H1 (cell line): ENCODE results near the gene SLC13A2. TPM values are rescaled to one million over a fixed set of nuclear protein-coding genes. Genes with fewer than 3 reads are reported as not detected.

Experiments
- CTCF ChIA-PET: fragments of 300-600 bp; sonication (Branson Sonifier 250); formaldehyde crosslinking; loops from one replicate; lab custom pipeline; 2021; ENCODE audit not compliant: partially characterized antibody; lab: Charles Lee
- POLR2A ChIA-PET: fragments of 300-600 bp; sonication (Branson Sonifier 250); formaldehyde crosslinking; loops from one replicate; lab custom pipeline; 2021; ENCODE audit warnings: inconsistent platforms; ENCODE audit not compliant: partially characterized antibody; lab: Charles Lee
- DNase-seq, 2 experiments: peaks; one replicate each; pipeline versions ENCODE4 v3.0.0 to v3.0.0-alpha.2; 2010 to 2022; ENCODE audit warnings: low spot score in 2 of 2, low read depth in 1 of 2, mixed read lengths in 1 of 2
- FAIRE-seq: peaks from 2 replicates; lab custom pipeline; 2011; peaks lifted over from hg19 to GRCh38; lab: Jason Lieb, UNC
- H2AFZ ChIP-seq: 2 replicates; pipeline ENCODE4 v1.8.1; 2012; ENCODE audit warnings: low read length, inconsistent platforms
- H2AK5ac ChIP-seq: 2 replicates; pipeline ENCODE4 v1.6.1; 2013; ENCODE audit warnings: low read depth, low read length
- H2BK120ac ChIP-seq: replicated peaks from 2 replicates; pipeline ENCODE3; 2013; ENCODE audit warnings: low read depth, low read length, inconsistent platforms
- H2BK12ac ChIP-seq: 2 replicates; pipeline ENCODE4 v1.6.1; 2013; ENCODE audit warnings: low read depth, low read length
- H2BK15ac ChIP-seq: 2 replicates; pipeline ENCODE4 v1.6.1; 2013; ENCODE audit warnings: low read length
- H2BK20ac ChIP-seq: 2 replicates; pipeline ENCODE4 v1.6.1; 2013; ENCODE audit warnings: low read length
- H2BK5ac ChIP-seq: 2 replicates; pipeline ENCODE4 v1.6.1; 2013; ENCODE audit warnings: low read depth, low read length
- H3K14ac ChIP-seq: 2 replicates; pipeline ENCODE4 v1.6.1; 2013; ENCODE audit warnings: inconsistent platforms; ENCODE audit not compliant: insufficient read length
- H3K18ac ChIP-seq: 2 replicates; pipeline ENCODE4 v1.6.1; 2013; ENCODE audit warnings: low read length; ENCODE audit errors: extremely low read depth
- H3K23ac ChIP-seq: 2 replicates; pipeline ENCODE4 v1.6.1; 2013; ENCODE audit warnings: inconsistent platforms; ENCODE audit not compliant: insufficient read length
- H3K23me2 ChIP-seq: 2 replicates; pipeline ENCODE4 v1.6.1; 2013; ENCODE audit warnings: low read depth, low read length
- H3K27ac ChIP-seq: 2 replicates; pipeline ENCODE4 v1.6.1; 2011; ENCODE audit warnings: low read depth, low read length, inconsistent platforms
- H3K27me3 ChIP-seq, 4 experiments: replicated peaks in 1 of 4; 1 replicate in 1 of 4; 2 replicates in 3 of 4; pipeline versions ENCODE4 v1.6.1 to v1.8.1; 2011 to 2013; ENCODE audit warnings: low read length in 3 of 4, mild to moderate bottlenecking in 3 of 4, inconsistent platforms in 2 of 4, mixed read lengths in 2 of 4, moderate library complexity in 1 of 4; ENCODE audit not compliant: control insufficient read depth in 3 of 4, insufficient read depth in 3 of 4; ENCODE audit errors: extremely low read depth in 1 of 4
- H3K36me3 ChIP-seq, 4 experiments: 2 replicates each; pipeline versions ENCODE4 v1.6.1 to v1.8.1; 2011 to 2013; ENCODE audit warnings: mild to moderate bottlenecking in 4 of 4, low read length in 3 of 4, moderate library complexity in 2 of 4, control low read depth in 1 of 4, inconsistent platforms in 1 of 4; ENCODE audit not compliant: insufficient read depth in 4 of 4, control insufficient read depth in 2 of 4
- H3K4ac ChIP-seq: replicated peaks from 2 replicates; pipeline ENCODE3; 2013; ENCODE audit warnings: low read length, low read depth, mixed read lengths, inconsistent platforms; ENCODE audit not compliant: insufficient read length
- H3K4me1 ChIP-seq, 4 experiments: replicated peaks in 1 of 4; 1 replicate in 1 of 4; 2 replicates in 3 of 4; pipeline versions ENCODE4 v1.6.1 to v1.8.1; 2011 to 2013; ENCODE audit warnings: low read length in 3 of 4, inconsistent platforms in 2 of 4, mixed read lengths in 1 of 4; ENCODE audit not compliant: insufficient read depth in 4 of 4, control insufficient read depth in 3 of 4
- H3K4me2 ChIP-seq, 2 experiments: 2 replicates each; pipeline versions ENCODE4 v1.6.1 to v1.8.1; 2011 to 2013; ENCODE audit warnings: low read depth in 2 of 2, low read length in 2 of 2, control low read depth in 1 of 2, inconsistent platforms in 1 of 2, mild to moderate bottlenecking in 1 of 2; ENCODE audit not compliant: insufficient read depth in 1 of 2
- H3K4me3 ChIP-seq, 4 experiments: fragments of 200-600, 300-600 bp in 1 of 4; sonication (generic), shearing (Covaris generic), sonication (Bioruptor Twin) in 1 of 4; 2 replicates each; pipeline versions ENCODE4 v1.5.1 to v1.8.1; 2011 to 2016; ENCODE audit warnings: low read length in 4 of 4, low read depth in 3 of 4, control low read depth in 2 of 4, inconsistent platforms in 2 of 4, mild to moderate bottlenecking in 2 of 4, mixed read lengths in 1 of 4, moderate library complexity in 1 of 4; ENCODE audit not compliant: insufficient read depth in 2 of 4; ENCODE audit errors: extremely low read depth in 1 of 4
- H3K56ac ChIP-seq: replicated peaks from 2 replicates; pipeline ENCODE3; 2013; ENCODE audit warnings: low read depth, mild to moderate bottlenecking, mixed read lengths, low read length, inconsistent platforms; ENCODE audit not compliant: insufficient read length
- H3K79me1 ChIP-seq: 2 replicates; pipeline ENCODE4 v1.6.1; 2013; ENCODE audit warnings: low read depth, low read length, control low read depth
- H3K79me2 ChIP-seq, 2 experiments: 2 replicates each; pipeline versions ENCODE4 v1.6.1 to v1.8.1; 2012 to 2013; ENCODE audit warnings: low read length in 2 of 2, mild to moderate bottlenecking in 2 of 2, inconsistent platforms in 1 of 2; ENCODE audit not compliant: insufficient read depth in 2 of 2, control insufficient read depth in 1 of 2
- H3K9ac ChIP-seq, 4 experiments: replicated peaks in 1 of 4; 1 replicate in 1 of 4; 2 replicates in 3 of 4; pipeline versions ENCODE4 v1.6.1 to v1.8.1; 2011 to 2013; ENCODE audit warnings: low read depth in 3 of 4, low read length in 3 of 4, control low read depth in 2 of 4, mild to moderate bottlenecking in 2 of 4, moderate library complexity in 2 of 4, inconsistent platforms in 1 of 4; ENCODE audit errors: extremely low read depth in 1 of 4
- H3K9me3 ChIP-seq, 2 experiments: 2 replicates each; pipeline versions ENCODE4 v1.6.1 to v1.8.1; 2012 to 2013; ENCODE audit warnings: mild to moderate bottlenecking in 2 of 2, moderate library complexity in 2 of 2, control low read depth in 1 of 2, inconsistent platforms in 1 of 2, low read depth in 1 of 2, low read length in 1 of 2, mixed read lengths in 1 of 2; ENCODE audit not compliant: insufficient read depth in 2 of 2
- H4K20me1 ChIP-seq, 2 experiments: replicated peaks in 1 of 2; 2 replicates each; pipeline versions ENCODE3 to v1.8.1; 2011 to 2013; ENCODE audit warnings: inconsistent platforms in 2 of 2, low read length in 2 of 2, mild to moderate bottlenecking in 1 of 2; ENCODE audit not compliant: insufficient read depth in 2 of 2, control insufficient read depth in 1 of 2
- H4K5ac ChIP-seq: 2 replicates; pipeline ENCODE4 v1.6.1; 2013; ENCODE audit warnings: low read length, low read depth, mixed read lengths, inconsistent platforms; ENCODE audit not compliant: insufficient read length
- H4K8ac ChIP-seq: 2 replicates; pipeline ENCODE4 v1.8.0; 2013; ENCODE audit warnings: mild to moderate bottlenecking, moderate library complexity, low read length, inconsistent platforms; ENCODE audit not compliant: insufficient read depth; ENCODE audit errors: extremely low read depth
- H4K91ac ChIP-seq: replicated peaks from 2 replicates; pipeline ENCODE3; 2013; ENCODE audit warnings: low read length, mixed read lengths, inconsistent platforms; ENCODE audit not compliant: insufficient read length
- CTCF ChIP-seq, 3 experiments: IDR thresholded peaks; 1 replicate in 2 of 3; 2 replicates in 1 of 3; pipeline versions ENCODE4 v1.5.1 to v1.6.1; 2011; ENCODE audit warnings: low read length in 3 of 3, mild to moderate bottlenecking in 3 of 3, inconsistent platforms in 2 of 3, low read depth in 1 of 3, moderate library complexity in 1 of 3; ENCODE audit not compliant: insufficient read depth in 1 of 3; ENCODE audit errors: control extremely low read depth in 1 of 3
- EP300 ChIP-seq, 2 experiments: IDR thresholded peaks; 1 replicate in 1 of 2; 2 replicates in 1 of 2; pipeline ENCODE4 v1.6.1; 2011 to 2012; ENCODE audit warnings: low read depth in 2 of 2, low read length in 2 of 2, mild to moderate bottlenecking in 2 of 2, borderline replicate concordance in 1 of 2, inconsistent platforms in 1 of 2, moderate library complexity in 1 of 2
- RXRA ChIP-seq: IDR thresholded peaks from 2 replicates; pipeline ENCODE4 v1.6.1; 2011; ENCODE audit warnings: low read depth, mild to moderate bottlenecking, low read length, moderate library complexity; ENCODE audit not compliant: insufficient read depth
- SAP30 ChIP-seq: fragments of 300-600 bp; sonication (generic); IDR thresholded peaks from 2 replicates; pipeline ENCODE4 v1.7.1; 2012; ENCODE audit warnings: low read length, moderate library complexity, mild to moderate bottlenecking, inconsistent platforms; ENCODE audit not compliant: insufficient read depth, insufficient replicate concordance
- SP2 ChIP-seq: IDR thresholded peaks from 2 replicates; pipeline ENCODE4 v1.6.1; 2012; ENCODE audit warnings: mild to moderate bottlenecking, low read length, inconsistent platforms
- SP4 ChIP-seq: IDR thresholded peaks from 2 replicates; pipeline ENCODE4 v1.6.1; 2012; ENCODE audit warnings: low read length, inconsistent platforms
- TEAD4 ChIP-seq: IDR thresholded peaks from 2 replicates; pipeline ENCODE4 v1.6.1; 2012; ENCODE audit warnings: low read depth, low read length, inconsistent platforms, mixed read lengths
- WGBS, 2 experiments: shearing (Covaris generic) in 1 of 2; methylation state at CpG; one replicate each; pipeline versions ENCODE4 v1.1.6 to v1.1.7; 2013 to 2015; ENCODE audit warnings: low lambda C conversion rate in 2 of 2, mixed read lengths in 2 of 2, inconsistent platforms in 1 of 2, low coverage in 1 of 2, missing lambda C conversion rate in 1 of 2; ENCODE audit not compliant: insufficient replicate concordance in 2 of 2, insufficient coverage in 1 of 2, insufficient read length in 1 of 2; ENCODE audit errors: extremely low coverage in 1 of 2, missing lambda C conversion rate in 1 of 2; 5-methylcytosine and 5-hydroxymethylcytosine counted together
- polyA plus RNA-seq, 7 experiments: library from polyadenylated mRNA; depleted of rRNA in 3 of 7; stranded (reverse) in 5 of 7; unstranded in 2 of 7; fragments of >200 nt in 5 of 7; fragments of 200-250 nt in 2 of 7; gene quantifications; 1 replicate in 5 of 7; 2 replicates in 1 of 7; 4 replicates in 1 of 7; pipeline versions ENCODE4 v1.2.1 to v1.2.3, GENCODE V29; 2011 to 2013; ENCODE audit warnings: missing spikeins in 2 of 7, mixed read lengths in 2 of 7
- total RNA-seq: library from RNA; stranded (reverse); fragmentation: NEBNext Ultra II Directional; extraction: Animal tissue kit (Norgen Biotek cat#: 25700); gene quantifications from 2 replicates; pipeline ENCODE4 v1.2.1, GENCODE V29; 2021

SLC13A2 gene
- total and polyA plus RNA-seq, 2 of the 8 experiments (the other 6 are each of a cell fraction or from before 2014, with no cell fraction given): not detected

DNA sequence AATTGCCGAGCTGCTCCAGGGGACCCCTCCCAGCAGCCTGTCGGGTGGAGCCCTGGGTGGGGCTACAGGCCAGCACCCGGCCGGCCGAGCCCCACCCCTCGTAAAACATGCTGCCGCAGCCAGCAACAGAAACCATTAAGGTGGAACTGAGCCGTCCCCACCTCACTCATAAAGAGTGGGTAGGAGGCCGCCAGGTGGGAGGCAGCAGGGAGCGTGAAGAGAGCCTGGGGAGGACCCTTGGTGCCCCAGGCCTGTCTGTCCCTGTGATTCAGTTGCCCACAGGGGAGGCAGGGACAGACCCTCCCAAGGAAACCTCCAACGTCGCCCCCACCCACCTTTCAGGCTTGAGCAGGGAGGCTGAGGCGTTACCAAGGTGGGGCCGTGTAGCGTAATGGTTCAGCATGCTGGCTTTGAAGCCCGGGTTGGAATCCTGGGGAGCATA lies 41.1 kb downstream of the SLC13A2 start:
- no peak overlapping the region for H2BK20ac ChIP-seq
- H2BK12ac ChIP-seq: no peak overlapping the region
- no peak overlapping the region; the same call in 1 of the 2 replicates for H4K8ac ChIP-seq
- no peak overlapping the region for H4K5ac ChIP-seq
- no peak overlapping the region for H3K9ac ChIP-seq
- 82% methylated on average over 15 of the region's 16 CpGs; no CpG with 5 or more reads in 1 of the 2 experiments for WGBS, 2 experiments
- no peak overlapping the region for H3K56ac ChIP-seq
- DNase-seq (no peak), FAIRE-seq (no peak)
- H2AFZ ChIP-seq: no peak overlapping the region
- H3K23ac ChIP-seq: no peak overlapping the region
- no peaks in the 10 kb centered on the region; the same call in 1 of the 2 replicates for H3K23me2 ChIP-seq
- H3K36me3 ChIP-seq: no peaks in the 10 kb centered on the region
- no peak overlapping the region for H2AK5ac ChIP-seq
- no peak overlapping the region for H4K91ac ChIP-seq
- H2BK120ac ChIP-seq: no peak overlapping the region
- no peaks in the 10 kb centered on the region for H3K4me1 ChIP-seq
- H3K27me3 ChIP-seq: no peaks in the 10 kb centered on the region
- no peaks in the 10 kb centered on the region for H3K9me3 ChIP-seq
- POLR2A ChIA-PET: interaction anchor here (0.6 to 1.7 kb wide), 3 partner anchors 11 to 194 kb away, joined by 3 to 5 read pairs (median 4); no protein-coding TSS in a partner anchor
- H4K20me1 ChIP-seq: no peaks in the 10 kb centered on the region
- TF ChIP-seq EP300 (IDR thresholded peaks at IDR 0.05; ENCODE audit: borderline replicate concordance in 1 of 2, low read depth in 2 of 2, low read length in 2 of 2) (no peak), SAP30 (no peak), RXRA (no peak), CTCF (IDR thresholded peaks at IDR 0.05; ENCODE audit: control extremely low read depth in 1 of 3, insufficient read depth in 1 of 3, low read depth in 1 of 3, low read length in 3 of 3) (no peak), SP2 (no peak), TEAD4 (no peak), SP4 (no peak)
- H2BK5ac ChIP-seq: no peak overlapping the region
- no peaks in the 10 kb centered on the region for H3K79me2 ChIP-seq
- CTCF ChIA-PET: interaction anchor here (1.2 to 1.7 kb wide), 3 partner anchors 11 to 20 kb away, joined by 3 to 5 read pairs (median 5); no protein-coding TSS in a partner anchor
- no peak overlapping the region for H3K4me3 ChIP-seq
- no peaks in the 10 kb centered on the region for H3K79me1 ChIP-seq
- H3K4ac ChIP-seq: no peak overlapping the region
- H2BK15ac ChIP-seq: no peak overlapping the region
- H3K18ac ChIP-seq: no peak overlapping the region
- no peak overlapping the region for H3K4me2 ChIP-seq
- H3K27ac ChIP-seq: no peak overlapping the region
- no peak overlapping the region for H3K14ac ChIP-seq
